IMR-90 (cell line): ENCODE measurements around the gene SLC25A34. TPM values are rescaled to one million over a fixed set of nuclear protein-coding genes. Genes with fewer than 3 reads are reported as not detected.
A peak's percentile ranks its signal among the peaks of the same experiment; 100 is the strongest.

ENCODE experiments used
- ATAC-seq: fragments of 200-7000 bp; cut with Tn5 transposase; 2 replicates; pipeline ENCODE4 v1.9.1; 2020; ENCODE audit warnings: low read depth, mild to moderate bottlenecking, moderate library complexity
- BruUV-seq: library from RNA; stranded (reverse); fragments of 400-500 nt; replicated peaks from 2 replicates; lab custom pipeline; 2021; lab: Mats Ljungman, UMichigan
- CTCF ChIA-PET: fragments of 300-600 bp; formaldehyde crosslinking; extraction: SDS; loops from one replicate; lab custom pipeline; 2021; ENCODE audit warnings: antibody characterized with exemption; lab: Yijun Ruan, JAX
- POLR2A ChIA-PET: fragments of 300-600 bp; sonication (Branson Sonifier 250); formaldehyde crosslinking; loops from one replicate; lab custom pipeline; 2022; ENCODE audit warnings: antibody characterized with exemption; ENCODE audit not compliant: unreplicated experiment; lab: Charles Lee
- DNase-seq: peaks from one replicate; pipeline ENCODE4 v3.0.0; 2013
- H2AFZ ChIP-seq: replicated peaks from 2 replicates; pipeline ENCODE3; 2013; ENCODE audit warnings: low read length, mild to moderate bottlenecking; ENCODE audit not compliant: poor library complexity
- H2AK5ac ChIP-seq: 2 replicates; pipeline ENCODE4 v1.6.1; 2013; ENCODE audit warnings: low read depth, low read length, inconsistent platforms
- H2AK9ac ChIP-seq: replicated peaks from 2 replicates; pipeline ENCODE3; 2013; ENCODE audit warnings: mild to moderate bottlenecking, low read depth, low read length, moderate library complexity; ENCODE audit not compliant: poor library complexity
- H2BK120ac ChIP-seq: 2 replicates; pipeline ENCODE4 v1.6.1; 2013; ENCODE audit warnings: low read depth, low read length, inconsistent platforms
- H2BK15ac ChIP-seq: 3 replicates; pipeline ENCODE4 v1.6.1; 2013; ENCODE audit warnings: low read depth, low read length, inconsistent platforms
- H2BK20ac ChIP-seq: 2 replicates; pipeline ENCODE4 v1.6.1; 2013; ENCODE audit warnings: low read depth, mild to moderate bottlenecking, inconsistent platforms, low read length, moderate library complexity
- H2BK5ac ChIP-seq: 2 replicates; pipeline ENCODE4 v1.6.1; 2013; ENCODE audit warnings: mild to moderate bottlenecking, low read depth, low read length, inconsistent platforms; ENCODE audit not compliant: poor library complexity, severe bottlenecking
- H3K14ac ChIP-seq: replicated peaks from 2 replicates; pipeline ENCODE4 v1.6.1; 2013; ENCODE audit warnings: low read depth, low read length, inconsistent platforms
- H3K18ac ChIP-seq: 2 replicates; pipeline ENCODE4 v1.6.1; 2013; ENCODE audit warnings: low read depth, low read length, control low read depth
- H3K23ac ChIP-seq: 2 replicates; pipeline ENCODE4 v1.6.1; 2013; ENCODE audit warnings: low read depth, low read length, inconsistent platforms
- H3K27ac ChIP-seq: 2 replicates; pipeline ENCODE4 v1.5.1; 2013; ENCODE audit warnings: mild to moderate bottlenecking, control low read depth, low read length; ENCODE audit not compliant: insufficient read depth
- H3K27me3 ChIP-seq: 2 replicates; pipeline ENCODE4 v1.6.1; 2013; ENCODE audit warnings: low read length; ENCODE audit not compliant: control insufficient read depth, insufficient read depth
- H3K36me3 ChIP-seq: 2 replicates; pipeline ENCODE4 v1.6.1; 2013; ENCODE audit warnings: low read length, mixed read lengths; ENCODE audit not compliant: control insufficient read depth, insufficient read depth
- H3K4ac ChIP-seq: 2 replicates; pipeline ENCODE4 v1.6.1; 2013; ENCODE audit warnings: low read depth, low read length, inconsistent platforms
- H3K4me1 ChIP-seq: 2 replicates; pipeline ENCODE4 v1.6.1; 2013; ENCODE audit warnings: low read length, mixed read lengths; ENCODE audit not compliant: control insufficient read depth, insufficient read depth
- H3K4me2 ChIP-seq: 2 replicates; pipeline ENCODE4 v1.6.1; 2013; ENCODE audit warnings: low read depth, mild to moderate bottlenecking, control low read depth, low read length, moderate library complexity
- H3K4me3 ChIP-seq: 2 replicates; pipeline ENCODE4 v1.5.1; 2013; ENCODE audit warnings: low read depth, mild to moderate bottlenecking, control low read depth, low read length, moderate library complexity; ENCODE audit not compliant: insufficient read depth
- H3K56ac ChIP-seq: 2 replicates; pipeline ENCODE4 v1.6.1; 2013; ENCODE audit warnings: low read length, inconsistent platforms; ENCODE audit not compliant: insufficient read depth; ENCODE audit errors: extremely low read depth
- H3K79me1 ChIP-seq, 2 experiments: 2 replicates each; pipeline ENCODE4 v1.6.1; 2013; ENCODE audit warnings: low read length in 2 of 2, inconsistent platforms in 1 of 2, low read depth in 1 of 2
- H3K9ac ChIP-seq: 2 replicates; pipeline ENCODE4 v1.6.1; 2013; ENCODE audit warnings: low read depth, low read length, control low read depth
- H3K9me1 ChIP-seq: 2 replicates; pipeline ENCODE4 v1.6.1; 2013; ENCODE audit warnings: low read length, inconsistent platforms; ENCODE audit not compliant: insufficient read depth
- H3K9me3 ChIP-seq: 2 replicates; pipeline ENCODE4 v1.6.1; 2013; ENCODE audit warnings: low read length; ENCODE audit not compliant: control insufficient read depth, insufficient read depth
- H4K20me1 ChIP-seq: 2 replicates; pipeline ENCODE4 v1.6.1; 2013; ENCODE audit warnings: low read length, inconsistent platforms; ENCODE audit not compliant: insufficient read depth
- H4K5ac ChIP-seq: 2 replicates; pipeline ENCODE4 v1.6.1; 2013; ENCODE audit warnings: mild to moderate bottlenecking, low read depth, low read length, control low read depth
- H4K8ac ChIP-seq, 2 experiments: 2 replicates each; pipeline ENCODE4 v1.6.1; 2013; ENCODE audit warnings: low read depth in 2 of 2, low read length in 2 of 2, control low read depth in 1 of 2, inconsistent platforms in 1 of 2
- H4K91ac ChIP-seq: 2 replicates; pipeline ENCODE4 v1.6.1; 2013; ENCODE audit warnings: low read depth, low read length, inconsistent platforms; ENCODE audit not compliant: insufficient read depth
- CHD1 ChIP-seq: IDR thresholded peaks from 2 replicates; pipeline ENCODE4 v1.6.1; 2012; ENCODE audit warnings: low read depth, low read length, improper control_type of control experiment
- SMC3 ChIP-seq: fragments of 150-350 bp; IDR thresholded peaks from 2 replicates; pipeline ENCODE4 v1.6.1; 2016; ENCODE audit warnings: low read depth, mild to moderate bottlenecking, antibody characterized with exemption, low read length, moderate library complexity
- WGBS, 2 experiments: methylation state at CpG; one replicate each; pipeline versions ENCODE4 v1.1.5 to v1.1.7; 2013; ENCODE audit warnings: missing lambda C conversion rate in 2 of 2; ENCODE audit not compliant: insufficient read length in 1 of 2; ENCODE audit errors: extremely low coverage in 2 of 2; 5-methylcytosine and 5-hydroxymethylcytosine counted together
- dilution Hi-C: fragments of 300-500 bp; cut with HindIII; formaldehyde crosslinking; loops from one replicate; pipeline ENCODE4 v1.14.3; 2018; ENCODE audit warnings: low sequenced_read_pairs; ENCODE audit not compliant: unreplicated experiment
- in situ Hi-C: fragments of 300-500 bp; cut with MboI; formaldehyde crosslinking; loops from 3 replicates; pipeline ENCODE4 v1.14.3; 2019; ENCODE audit warnings: low sequenced_read_pairs, inconsistent platforms, mixed read lengths
- intact Hi-C: fragments of 100-400 bp; cut with micrococcal nuclease; formaldehyde crosslinking; loops from 2 replicates; pipeline ENCODE4 v1.10.0; 2022
- polyA plus RNA-seq, 3 experiments: library from polyadenylated mRNA; depleted of rRNA; stranded (reverse); fragments of >200 nt; gene quantifications; 2 replicates each; pipeline ENCODE4 v1.2.3, GENCODE V29; 2012; ENCODE audit warnings: low replicate concordance in 1 of 3
- total RNA-seq: library from RNA; depleted of rRNA; stranded (reverse); fragments of >200 nt; gene quantifications from 2 replicates; pipeline ENCODE4 v1.2.3, GENCODE V29; 2012

Gene SLC25A34
- total and polyA plus RNA-seq, 2 of the 4 experiments (the other 2 are of a cell fraction): under 0.01 to 0.72 TPM

- no peaks in the 10 kb centered on the region for H3K9me3 ChIP-seq
Observed at GRCh38 chr1:15786581-15786980, 50.5 kb downstream of the SLC25A34 start.

More at GRCh38 chr1:15786581-15786980, 50.5 kb downstream of the SLC25A34 start:
- DNase-seq (peak; percentile 18), ATAC-seq (peak; percentile 31)
- 64% methylated on average over 7 of the region's 10 CpGs; no CpG with 5 or more reads in 1 of the 2 experiments for WGBS, 2 experiments
- in situ Hi-C loops (loop anchor here (25.0 kb wide), 1 partner anchor 401 kb away; no protein-coding TSS in a partner anchor), intact Hi-C loops (no loop called here), dilution Hi-C loops (no loop called here)
- Histone ChIP-seq H3K14ac (0 out of 2 replicates have a peak overlapping the region, but pooled peaks have one; percentile 27), H3K4me3 (no peak overlapping the region), H3K27ac (no peak overlapping the region), H4K5ac (no peak overlapping the region), H4K91ac (no peak overlapping the region; the same call in 1 of the 2 replicates), H3K79me1 (0 out of 4 replicates have a peak, but pooled peaks cover 0 to 3% of the 10 kb centered on the region in 2 experiments), H3K9ac (no peak overlapping the region), H3K27me3 (no peaks in the 10 kb centered on the region), H4K8ac (no peak overlapping the region; a peak in 1 of 4 replicates), H2AK5ac (no peak overlapping the region; the same call in 1 of the 2 replicates), H2BK15ac (no peak overlapping the region), H3K18ac (no peak overlapping the region), H3K36me3 (peaks cover 30% of the 10 kb centered on the region), H2AFZ (no peak overlapping the region), H2BK5ac (no peak overlapping the region), H2AK9ac (no peak overlapping the region), H3K9me1 (peaks cover 5% of the 10 kb centered on the region), H2BK20ac (no peak overlapping the region), H3K4ac (no peak overlapping the region), H2BK120ac (no peak overlapping the region), H3K4me2 (no peak overlapping the region), H4K20me1 (peaks cover 3% of the 10 kb centered on the region), H3K4me1 (0 out of 2 replicates have a peak, but pooled peaks cover 3% of the 10 kb centered on the region), H3K56ac (no peak overlapping the region), H3K23ac (no peak overlapping the region)
- CTCF ChIA-PET: no interaction called here
- TF ChIP-seq CHD1: no peak
- no peak for TF ChIP-seq SMC3
- POLR2A ChIA-PET: no interaction called here
- BruUV-seq: no TSS peak
